Measurements from ENCODE around the gene SPACA9. TPM values are rescaled to one million over a fixed set of nuclear protein-coding genes. Genes with fewer than 3 reads are reported as not detected.

Gene SPACA9
- 5.2 and 8.3 TPM in 2 replicates for total RNA-seq (ENCODE audit: low replicate concordance)
- long read RNA-seq, partial matches to known transcripts, result 0 of 3 reads
- long read RNA-seq, other reads (novel, unspliced or antisense), result 1 of 3 reads

- Mint-ChIP-seq H3K9me3 (no peaks in the 10 kb centered on the region), H3K4me1 (ENCODE audit: unreplicated experiment) (peaks cover 10% of the 10 kb centered on the region), H3K4me3 (peak within 1 kb of the TSS; percentile 85), H3K27me3 (no peaks in the 10 kb centered on the region), H3K27ac (peak within 1 kb of the TSS; percentile 77), H3K36me3 (no peaks in the 10 kb centered on the region)
- no peak for DNase-seq (ENCODE audit: extremely low spot score, unreplicated experiment)
- TF ChIP-seq, protein P1, sequence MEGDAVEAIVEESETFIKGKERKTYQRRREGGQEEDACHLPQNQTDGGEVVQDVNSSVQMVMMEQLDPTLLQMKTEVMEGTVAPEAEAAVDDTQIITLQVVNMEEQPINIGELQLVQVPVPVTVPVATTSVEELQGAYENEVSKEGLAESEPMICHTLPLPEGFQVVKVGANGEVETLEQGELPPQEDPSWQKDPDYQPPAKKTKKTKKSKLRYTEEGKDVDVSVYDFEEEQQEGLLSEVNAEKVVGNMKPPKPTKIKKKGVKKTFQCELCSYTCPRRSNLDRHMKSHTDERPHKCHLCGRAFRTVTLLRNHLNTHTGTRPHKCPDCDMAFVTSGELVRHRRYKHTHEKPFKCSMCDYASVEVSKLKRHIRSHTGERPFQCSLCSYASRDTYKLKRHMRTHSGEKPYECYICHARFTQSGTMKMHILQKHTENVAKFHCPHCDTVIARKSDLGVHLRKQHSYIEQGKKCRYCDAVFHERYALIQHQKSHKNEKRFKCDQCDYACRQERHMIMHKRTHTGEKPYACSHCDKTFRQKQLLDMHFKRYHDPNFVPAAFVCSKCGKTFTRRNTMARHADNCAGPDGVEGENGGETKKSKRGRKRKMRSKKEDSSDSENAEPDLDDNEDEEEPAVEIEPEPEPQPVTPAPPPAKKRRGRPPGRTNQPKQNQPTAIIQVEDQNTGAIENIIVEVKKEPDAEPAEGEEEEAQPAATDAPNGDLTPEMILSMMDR (conservative IDR thresholded peaks at IDR 0.05), result no peak
Measured at GRCh38 chr9:132878695-132879456, at the start of gene SPACA9. TSS of gene SPACA9 (plus strand) at chr9:132878898. CDS start at chr9:132883948, 5,050 bp downstream.

DNA sequence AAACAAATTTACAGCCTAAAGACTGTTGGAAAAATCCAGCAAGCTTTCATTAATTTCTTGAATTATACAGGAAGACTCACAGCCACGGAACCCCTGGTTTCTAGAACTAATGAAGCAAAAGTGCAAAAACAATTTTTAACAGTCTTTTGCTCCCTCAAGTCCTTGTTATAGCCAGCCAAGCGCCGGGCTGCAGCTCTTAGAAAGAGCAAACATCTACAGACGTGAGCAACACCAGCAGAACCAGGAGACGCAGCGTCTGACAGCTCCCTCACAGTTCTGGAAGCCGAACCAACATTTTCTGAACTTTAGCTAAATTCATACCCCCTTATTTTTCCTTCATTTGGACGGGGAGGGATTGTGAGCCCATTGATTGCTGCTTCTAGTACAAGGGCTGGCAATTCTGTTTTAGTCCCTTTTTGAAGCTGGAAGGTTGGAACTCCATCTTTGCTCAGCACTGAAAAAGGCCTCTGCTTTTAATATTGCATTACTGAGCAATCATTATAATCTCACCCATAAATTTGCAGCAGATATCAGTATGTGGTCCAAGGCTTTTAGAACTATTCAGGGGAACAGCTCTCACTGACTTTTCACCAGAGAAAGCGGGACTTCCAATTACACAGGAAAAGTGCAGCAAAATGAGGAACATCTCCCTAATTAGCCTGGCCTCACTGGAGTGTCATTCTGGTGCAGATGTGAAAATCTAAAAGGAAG lies 46.4 kb upstream of the SPACA9 start:
- peaks cover 14% of the 10 kb centered on the region for H3K4me1 Mint-ChIP-seq (ENCODE audit: unreplicated experiment)
- no peak for DNase-seq (ENCODE audit: extremely low spot score, unreplicated experiment)
- H3K27ac Mint-ChIP-seq, result no peak overlapping the region
- H3K36me3 Mint-ChIP-seq, result no peaks in the 10 kb centered on the region
- no peak overlapping the region for H3K4me3 Mint-ChIP-seq
- TF ChIP-seq, protein P1 (conservative IDR thresholded peaks at IDR 0.05), result no peak
- H3K27me3 Mint-ChIP-seq, result peaks cover 2% of the 10 kb centered on the region
- H3K9me3 Mint-ChIP-seq, result no peaks in the 10 kb centered on the region

- TF ChIP-seq, protein P1 (conservative IDR thresholded peaks at IDR 0.05), result no peak
- peak overlapping the region; percentile 14 for H3K27ac Mint-ChIP-seq
- H3K4me1 Mint-ChIP-seq (ENCODE audit: unreplicated experiment), result peaks cover 14% of the 10 kb centered on the region
- H3K36me3 Mint-ChIP-seq, result no peaks in the 10 kb centered on the region
- H3K27me3 Mint-ChIP-seq, result peaks cover 2% of the 10 kb centered on the region
- H3K9me3 Mint-ChIP-seq, result no peaks in the 10 kb centered on the region
- H3K4me3 Mint-ChIP-seq, result no peak overlapping the region
- DNase-seq (ENCODE audit: extremely low spot score, unreplicated experiment), result no peak
Measured at GRCh38 chr9:132833550-132834121, 45.1 kb upstream of the SPACA9 start.

- H3K27me3 Mint-ChIP-seq, result peaks cover 2% of the 10 kb centered on the region
- peaks cover 18% of the 10 kb centered on the region for H3K4me1 Mint-ChIP-seq (ENCODE audit: unreplicated experiment)
- no peak for DNase-seq (ENCODE audit: extremely low spot score, unreplicated experiment)
- no peak overlapping the region for H3K4me3 Mint-ChIP-seq
- no peak overlapping the region for H3K27ac Mint-ChIP-seq
- TF ChIP-seq, protein P1 (conservative IDR thresholded peaks at IDR 0.05), result no peak
- no peaks in the 10 kb centered on the region for H3K36me3 Mint-ChIP-seq
- no peaks in the 10 kb centered on the region for H3K9me3 Mint-ChIP-seq
Measured at GRCh38 chr9:132834343-132834742, 44.4 kb upstream of the SPACA9 start.

DNA sequence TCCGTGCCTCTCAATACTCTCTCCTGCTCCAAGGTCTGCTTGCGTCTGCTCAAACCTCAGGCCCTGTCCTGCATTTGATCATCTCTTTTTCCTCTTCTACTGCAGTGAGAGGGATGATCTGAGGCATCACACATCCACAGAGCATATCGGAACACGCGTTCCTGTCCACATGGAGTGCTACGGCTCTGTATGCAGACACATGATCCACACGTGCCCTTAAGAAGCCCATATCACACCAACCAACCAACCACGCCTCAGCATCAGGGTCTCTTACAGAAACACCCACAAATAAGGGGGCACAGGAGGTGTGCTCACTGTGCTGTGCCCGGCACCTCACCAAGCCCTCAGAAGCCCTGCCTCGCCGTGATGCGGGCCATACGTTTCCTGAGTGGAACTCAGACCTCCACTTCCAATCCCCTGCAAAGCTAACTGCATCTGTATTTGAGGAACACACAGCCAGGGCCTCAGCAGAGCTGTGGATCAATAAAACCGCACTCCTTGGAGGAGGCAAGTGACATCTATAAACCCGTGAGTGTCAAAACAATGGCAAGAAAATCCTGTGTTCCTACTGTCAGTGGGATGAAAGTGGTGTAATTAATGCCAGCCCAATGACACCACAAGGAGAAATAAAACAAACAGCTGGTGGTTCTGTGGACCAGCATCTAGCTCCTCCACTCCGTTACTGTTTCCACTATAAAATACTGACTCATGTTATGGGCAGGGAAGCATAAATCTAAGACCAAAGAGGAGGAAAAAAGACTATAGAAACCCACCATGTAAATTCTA lies 41.0 kb upstream of the SPACA9 start:
- H3K9me3 Mint-ChIP-seq, result no peaks in the 10 kb centered on the region

More for the DNA sequence above, 41.0 kb upstream of the SPACA9 start:
- DNase-seq (ENCODE audit: extremely low spot score, unreplicated experiment), result no peak
- Mint-ChIP-seq H3K27me3 (peaks cover 2% of the 10 kb centered on the region), H3K27ac (no peak overlapping the region), H3K4me3 (no peak overlapping the region), H3K4me1 (ENCODE audit: unreplicated experiment) (peaks cover 24% of the 10 kb centered on the region), H3K36me3 (peaks cover 3% of the 10 kb centered on the region)
- TF ChIP-seq, protein P1 (conservative IDR thresholded peaks at IDR 0.05), result no peak
